Panc1 (cell line): ENCODE results near the gene DAD1.

Experiments
- CTCF ChIP-seq: fragments of 450-650 bp; IDR thresholded peaks from 2 replicates; pipeline ENCODE4 v1.5.1; 2017; ENCODE audit warnings: mild to moderate bottlenecking
- POLR2AphosphoS5 ChIP-seq: IDR thresholded peaks from 2 replicates; pipeline ENCODE4 v1.6.1; 2012; ENCODE audit warnings: mild to moderate bottlenecking, low read depth, low read length, moderate library complexity

GRCh38 chr14:22622255-22622654, 33.2 kb upstream of the DAD1 start:
- TF ChIP-seq POLR2AphosphoS5 (no peak), CTCF (no peak)
